Tongue (tissue), 2 donors: ENCODE results near the gene C1orf116. TPM values are rescaled to one million over a fixed set of nuclear protein-coding genes. Genes with fewer than 3 reads are reported as not detected.

Experiments
- DNase-seq: peaks from one replicate; pipeline ENCODE4 v3.0.0-alpha.2; 2015
- total RNA-seq: library from RNA; depleted of rRNA; stranded (reverse); fragments of >200 nt; gene quantifications from one replicate; pipeline ENCODE4 v1.2.3, GENCODE V29; 2014

Gene C1orf116
- total RNA-seq, result 3.6 TPM

GRCh38 chr1:207032528-207033017 lies at the start of gene C1orf116:
Gene C1orf116 (minus strand): TSS chr1:207032756. CDS start chr1:207027598, 5,158 bp downstream.
- DNase-seq, result peak; percentile 68

DNA sequence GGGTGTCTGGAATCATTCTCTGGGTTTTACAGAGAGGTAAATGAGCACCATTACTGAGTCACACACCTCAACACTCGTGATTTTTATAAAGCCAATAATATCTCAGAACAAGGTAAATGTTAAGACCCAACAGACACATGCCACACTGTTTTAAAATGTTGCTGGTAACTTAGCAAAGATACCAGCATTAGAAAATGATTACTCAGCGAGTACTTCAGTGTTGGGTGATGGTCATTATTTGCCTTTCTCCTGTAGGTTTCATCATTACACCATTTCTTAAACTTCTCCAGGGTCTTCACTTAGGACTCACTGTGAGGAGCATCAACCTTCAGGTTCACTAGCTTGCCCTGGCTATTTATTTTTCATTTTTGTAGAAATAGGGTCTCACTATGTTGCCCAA lies 49.2 kb upstream of the C1orf116 start:
- no peak for DNase-seq

- no peak for DNase-seq
Measured at GRCh38 chr1:207081088-207081487, 48.5 kb upstream of the C1orf116 start.

- DNase-seq, result no peak
Measured at GRCh38 chr1:207079706-207080241, 47.2 kb upstream of the C1orf116 start.

- no peak for DNase-seq
Measured at GRCh38 chr1:207078578-207079132, 46.1 kb upstream of the C1orf116 start.

GRCh38 chr1:207077470-207078377 lies 45.2 kb upstream of the C1orf116 start:
- DNase-seq, result peak; percentile 91

- DNase-seq, result no peak
Measured at GRCh38 chr1:207077012-207077411, 44.5 kb upstream of the C1orf116 start.

- no peak for DNase-seq
Measured at GRCh38 chr1:207076181-207076955, 43.8 kb upstream of the C1orf116 start.

GRCh38 chr1:207073906-207074820 lies 41.6 kb upstream of the C1orf116 start:
- no peak for DNase-seq

- no peak for DNase-seq
Measured at GRCh38 chr1:207072233-207072632, 39.7 kb upstream of the C1orf116 start.

- DNase-seq, result no peak
Measured at GRCh38 chr1:207071426-207071825, 38.9 kb upstream of the C1orf116 start.

GRCh38 chr1:207070811-207071210 lies 38.3 kb upstream of the C1orf116 start:
- no peak for DNase-seq

DNA sequence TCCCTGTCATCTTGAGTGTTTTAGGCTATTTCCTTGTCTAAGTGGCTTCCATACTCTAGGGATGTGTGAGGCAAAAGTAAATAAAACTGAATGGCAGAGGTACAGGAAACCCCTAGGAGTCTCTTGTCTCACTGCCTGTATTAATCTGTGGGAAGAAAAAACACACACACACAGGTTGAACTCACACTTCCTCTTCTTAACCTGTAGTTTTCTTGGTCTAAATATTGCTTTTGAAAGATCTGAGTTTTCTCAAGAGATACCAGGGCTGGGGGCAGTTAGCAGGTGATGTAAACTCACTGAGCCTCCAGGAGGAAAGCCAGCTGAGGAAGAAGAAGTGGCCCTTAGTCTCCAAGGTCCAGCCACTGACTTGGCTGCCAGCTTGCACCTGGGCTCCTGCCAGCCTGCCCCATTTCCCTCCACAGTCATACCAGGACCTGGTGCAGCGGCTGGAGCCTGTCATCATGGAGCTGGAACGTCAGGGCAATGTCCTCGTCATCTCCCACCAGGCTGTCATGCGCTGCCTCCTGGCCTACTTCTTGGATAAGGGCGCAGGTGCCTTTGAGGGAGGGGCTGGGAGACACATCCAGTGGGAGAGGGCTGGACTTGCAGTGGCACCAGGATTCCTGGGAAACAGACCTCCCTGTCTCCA lies 37.4 kb upstream of the C1orf116 start:
- no peak for DNase-seq

DNA sequence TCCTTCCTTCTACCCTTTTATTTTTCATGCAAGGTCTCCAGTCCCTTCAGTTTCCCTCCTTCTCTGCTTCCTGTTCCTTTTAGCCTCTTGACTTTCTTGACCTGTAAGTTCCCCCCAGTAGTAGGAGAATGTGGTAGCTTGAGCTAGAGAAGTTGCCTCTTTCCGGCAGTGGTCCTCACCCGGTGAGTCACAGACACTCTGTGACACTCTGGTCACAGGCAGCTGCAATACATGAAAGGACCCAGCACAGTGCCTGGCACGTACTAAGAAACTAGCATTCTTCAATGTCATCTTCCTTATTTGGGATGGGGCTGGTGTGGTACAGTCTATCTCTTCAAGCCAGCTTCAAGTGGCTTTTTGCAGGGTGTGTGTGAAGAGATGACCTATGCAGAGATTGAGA lies 36.5 kb upstream of the C1orf116 start:
- no peak for DNase-seq

DNA sequence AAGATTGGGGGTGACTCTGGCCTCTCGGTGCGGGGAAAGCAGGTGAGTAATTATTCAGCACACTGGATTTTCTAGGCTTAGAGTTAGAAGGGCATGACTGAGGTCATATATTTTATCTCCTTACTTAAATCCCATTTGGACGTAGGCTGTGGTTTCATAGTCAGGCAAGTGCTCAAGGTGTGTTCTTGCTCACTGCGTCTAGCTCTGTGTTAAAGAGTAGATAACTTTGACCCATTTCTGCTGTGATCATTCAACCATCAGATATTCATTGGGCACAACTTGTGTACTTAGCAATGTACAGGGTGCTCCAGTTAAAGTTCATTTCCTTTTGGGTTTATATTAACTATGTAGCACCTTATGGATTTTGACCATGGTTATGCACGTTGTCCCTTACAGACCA lies 35.1 kb upstream of the C1orf116 start:
- no peak for DNase-seq

DNA sequence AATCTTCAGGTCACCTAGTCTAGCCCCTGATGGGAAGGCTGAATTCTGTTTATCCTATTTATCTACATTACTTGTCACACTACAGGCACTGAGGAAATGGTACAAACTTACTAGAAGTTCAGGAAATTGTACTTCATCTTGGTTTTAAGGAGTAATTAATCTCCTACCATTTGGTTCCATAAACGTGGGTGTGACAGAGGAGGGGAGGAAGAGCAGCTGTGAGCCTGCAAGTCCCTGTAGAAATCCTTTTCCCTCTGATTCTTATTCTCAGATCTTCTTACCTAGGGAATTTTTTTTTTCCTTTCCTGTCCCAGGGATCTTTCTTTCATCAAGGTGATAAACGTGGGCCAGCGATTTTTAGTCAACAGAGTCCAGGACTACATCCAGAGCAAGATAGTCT lies 34.6 kb upstream of the C1orf116 start:
- no peak for DNase-seq

GRCh38 chr1:207064561-207064960 lies 32.0 kb upstream of the C1orf116 start:
- no peak for DNase-seq

- no peak for DNase-seq
Measured at GRCh38 chr1:207063014-207063413, 30.5 kb upstream of the C1orf116 start.

DNA sequence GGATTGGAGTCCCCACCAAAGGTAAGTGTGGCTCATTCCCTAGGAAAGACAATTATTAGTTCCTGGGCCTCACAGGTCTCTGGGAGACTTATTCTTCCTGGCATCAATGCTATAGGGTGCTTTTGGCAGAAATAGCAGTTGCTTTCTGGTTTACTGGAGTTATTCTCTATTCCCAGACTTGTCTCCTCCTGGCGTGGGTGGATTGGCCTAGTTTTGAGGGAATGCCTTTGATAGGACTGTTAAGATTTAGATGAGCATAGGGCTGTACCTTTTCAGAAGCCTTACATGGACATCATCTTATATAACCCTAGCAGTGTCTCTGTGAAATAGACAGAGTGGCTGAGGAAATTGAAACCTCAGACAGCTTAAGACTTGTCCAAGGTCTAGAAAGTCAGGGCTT lies 29.5 kb upstream of the C1orf116 start:
- no peak for DNase-seq

GRCh38 chr1:207060596-207060995 lies 28.0 kb upstream of the C1orf116 start:
- DNase-seq, result no peak

DNA sequence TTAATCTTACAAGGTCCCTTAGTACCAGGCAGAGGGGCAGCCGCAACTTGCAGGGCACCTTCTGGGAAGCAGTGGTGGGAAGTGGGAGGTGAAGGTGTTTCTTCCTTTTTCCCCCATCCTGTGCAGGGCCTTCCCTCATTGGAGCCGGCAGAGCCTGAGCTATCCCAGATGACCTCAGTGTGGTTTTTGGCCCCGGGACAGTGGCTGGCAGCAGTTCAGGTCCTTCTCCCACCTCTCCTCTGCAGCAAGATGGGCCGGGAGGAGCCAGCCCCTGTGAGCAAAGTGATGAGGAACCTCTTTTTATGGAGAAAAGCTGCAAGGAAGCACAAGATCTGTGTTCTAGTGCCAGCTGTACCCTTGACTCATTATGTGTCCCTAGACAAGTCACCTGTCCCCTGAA lies 27.3 kb upstream of the C1orf116 start:
- DNase-seq, result no peak
